Measurements from ENCODE around the gene YBX3. TPM values are rescaled to one million over a fixed set of nuclear protein-coding genes. Genes with fewer than 3 reads are reported as not detected.

YBX3 gene
- total and polyA plus RNA-seq, 2 donors (not counting 1 experiment from before 2014, with no cell fraction given) = 60.8 to 191 TPM

DNA sequence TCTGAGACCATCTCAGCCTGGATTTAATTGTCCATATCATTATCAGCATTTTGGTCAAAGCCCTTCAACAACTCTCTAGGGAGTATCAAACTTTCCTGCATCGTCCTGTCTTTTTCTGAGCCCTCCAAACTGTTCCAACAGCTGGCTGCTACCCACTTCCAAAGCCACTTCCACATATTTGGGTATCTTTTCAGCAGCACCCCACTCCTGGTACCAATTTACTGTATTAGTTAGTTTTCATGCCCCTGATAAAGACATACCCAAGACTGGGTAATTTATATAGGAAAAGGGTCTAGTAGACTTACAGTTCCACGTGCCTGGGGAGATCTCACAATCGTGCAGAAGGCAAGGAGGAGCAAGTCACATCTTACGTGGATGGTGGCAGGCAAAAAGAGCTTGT is 33.1 kb upstream of the YBX3 start:
- Histone ChIP-seq H3K27ac (ENCODE audit: low read length in 2 of 2) (no peak overlapping the region), H3K27me3 (replicated peaks in 1 of 4; ENCODE audit: control extremely low read depth in 1 of 4, control insufficient read depth in 3 of 4, insufficient read depth in 4 of 4, low read length in 3 of 4) (peaks cover 0 to 14% (median 1%) of the 10 kb centered on the region in 4 experiments), H3K4me1 (ENCODE audit: control insufficient read depth in 2 of 2, insufficient read depth in 2 of 2, low read length in 2 of 2) (no peaks in the 10 kb centered on the region), H3K79me2 (ENCODE audit: control insufficient read depth, insufficient read depth, low read length) (no peaks in the 10 kb centered on the region), H2AFZ (ENCODE audit: insufficient read depth, low read depth, low read length, poor library complexity, severe bottlenecking) (no peak overlapping the region), H3K9me3 (ENCODE audit: control extremely low read depth in 1 of 3, control insufficient read depth in 2 of 3, insufficient read depth in 1 of 3, low read length in 2 of 3) (peaks cover 0 to 15% (median 13%) of the 10 kb centered on the region in 3 donors), H3K4me3 (ENCODE audit: control extremely low read depth in 1 of 5, extremely low read depth in 1 of 5, insufficient read depth in 1 of 5, low read depth in 2 of 5, low read length in 4 of 5) (no peak overlapping the region), H3K4me2 (replicated peaks; ENCODE audit: low read depth, low read length, poor library complexity, severe bottlenecking) (no peak overlapping the region), H4K20me1 (ENCODE audit: control insufficient read depth, insufficient read depth, low read length, poor library complexity, severe bottlenecking) (no peaks in the 10 kb centered on the region), H3K36me3 (replicated peaks in 1 of 2; ENCODE audit: control extremely low read depth in 1 of 2, control insufficient read depth in 1 of 2, extremely low read depth in 1 of 2, insufficient read depth in 2 of 2, low read length in 1 of 2) (no peaks in the 10 kb centered on the region), H3K9ac (ENCODE audit: low read length) (no peak overlapping the region)
- 82% methylated on average over 3 of the region's 4 CpGs for WGBS (ENCODE audit: insufficient coverage)
- DNase-seq = no peak
- intact Hi-C loops (cut with micrococcal nuclease) = no loop called here
- POLR2A ChIA-PET = no interaction called here
- no peak for TF ChIP-seq EZH2 (IDR thresholded peaks at IDR 0.05; ENCODE audit: borderline replicate concordance, insufficient read depth, low read depth, low read length, poor library complexity, severe bottlenecking)
- TF ChIP-seq, protein P1, sequence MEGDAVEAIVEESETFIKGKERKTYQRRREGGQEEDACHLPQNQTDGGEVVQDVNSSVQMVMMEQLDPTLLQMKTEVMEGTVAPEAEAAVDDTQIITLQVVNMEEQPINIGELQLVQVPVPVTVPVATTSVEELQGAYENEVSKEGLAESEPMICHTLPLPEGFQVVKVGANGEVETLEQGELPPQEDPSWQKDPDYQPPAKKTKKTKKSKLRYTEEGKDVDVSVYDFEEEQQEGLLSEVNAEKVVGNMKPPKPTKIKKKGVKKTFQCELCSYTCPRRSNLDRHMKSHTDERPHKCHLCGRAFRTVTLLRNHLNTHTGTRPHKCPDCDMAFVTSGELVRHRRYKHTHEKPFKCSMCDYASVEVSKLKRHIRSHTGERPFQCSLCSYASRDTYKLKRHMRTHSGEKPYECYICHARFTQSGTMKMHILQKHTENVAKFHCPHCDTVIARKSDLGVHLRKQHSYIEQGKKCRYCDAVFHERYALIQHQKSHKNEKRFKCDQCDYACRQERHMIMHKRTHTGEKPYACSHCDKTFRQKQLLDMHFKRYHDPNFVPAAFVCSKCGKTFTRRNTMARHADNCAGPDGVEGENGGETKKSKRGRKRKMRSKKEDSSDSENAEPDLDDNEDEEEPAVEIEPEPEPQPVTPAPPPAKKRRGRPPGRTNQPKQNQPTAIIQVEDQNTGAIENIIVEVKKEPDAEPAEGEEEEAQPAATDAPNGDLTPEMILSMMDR (IDR thresholded peaks at IDR 0.05) = no peak
- peaks cover 11% of the 10 kb centered on the region for H3K9me3 Mint-ChIP-seq (ENCODE audit: insufficient read depth)
- no peak overlapping the region for H3K4me3 Mint-ChIP-seq
- no peak overlapping the region for H3K27ac Mint-ChIP-seq
- no peaks in the 10 kb centered on the region for H3K4me1 Mint-ChIP-seq
- CTCF ChIA-PET = no interaction called here
- H3K27me3 Mint-ChIP-seq = peaks cover 34% of the 10 kb centered on the region
- no peak for ATAC-seq (ENCODE audit: low read depth)

DNA sequence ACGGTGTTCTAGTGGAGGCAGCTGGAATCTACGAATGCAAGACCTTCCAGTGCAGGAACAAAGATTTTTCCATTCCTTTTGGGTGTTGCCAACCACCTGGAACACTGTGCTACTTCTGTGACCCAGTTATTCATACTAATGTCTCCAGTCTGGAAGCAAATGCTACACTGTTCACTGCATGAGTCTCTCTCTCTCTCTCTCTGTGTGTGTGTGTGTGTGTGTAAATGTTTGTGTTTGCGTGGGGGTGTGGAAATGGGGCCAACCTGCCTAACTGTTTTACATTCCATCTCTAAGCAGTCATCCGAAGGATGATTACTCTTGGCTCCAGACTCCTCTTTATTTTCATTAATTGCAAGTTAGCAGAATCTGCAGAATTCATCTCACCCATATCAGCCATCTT is 29.9 kb upstream of the YBX3 start:
- no peak for ATAC-seq (ENCODE audit: low read depth)
- Mint-ChIP-seq H3K9me3 (ENCODE audit: insufficient read depth) (peaks cover 11% of the 10 kb centered on the region), H3K4me1 (peaks cover 9% of the 10 kb centered on the region), H3K4me3 (no peak overlapping the region), H3K27ac (no peak overlapping the region), H3K27me3 (peaks cover 42% of the 10 kb centered on the region)
- intact Hi-C loops (cut with micrococcal nuclease) = loop anchor here (5.0 kb wide), 1 partner anchor 141 kb away; the partner anchor contains the start of gene MAGOHB
- no peaks in the 10 kb centered on the region for H3K79me2 ChIP-seq (ENCODE audit: control insufficient read depth, insufficient read depth, low read length)
- H3K4me3 ChIP-seq (ENCODE audit: control extremely low read depth in 1 of 5, extremely low read depth in 1 of 5, insufficient read depth in 1 of 5, low read depth in 2 of 5, low read length in 4 of 5) = no peak overlapping the region
- ChIA-PET CTCF (no interaction called here), POLR2A (no interaction called here)
- H3K27me3 ChIP-seq (replicated peaks in 1 of 4; ENCODE audit: control extremely low read depth in 1 of 4, control insufficient read depth in 3 of 4, insufficient read depth in 4 of 4, low read length in 3 of 4) = peaks cover 0 to 14% (median 2%) of the 10 kb centered on the region in 4 experiments
- peaks cover 5 to 9% of the 10 kb centered on the region in 2 donors for H3K4me1 ChIP-seq (ENCODE audit: control insufficient read depth in 2 of 2, insufficient read depth in 2 of 2, low read length in 2 of 2)
- no peak overlapping the region for H3K27ac ChIP-seq (ENCODE audit: low read length in 2 of 2)
- no peaks in the 10 kb centered on the region for H3K36me3 ChIP-seq (replicated peaks in 1 of 2; ENCODE audit: control extremely low read depth in 1 of 2, control insufficient read depth in 1 of 2, extremely low read depth in 1 of 2, insufficient read depth in 2 of 2, low read length in 1 of 2)
- H2AFZ ChIP-seq (ENCODE audit: insufficient read depth, low read depth, low read length, poor library complexity, severe bottlenecking) = no peak overlapping the region
- WGBS (ENCODE audit: insufficient coverage) = 52% methylated on average over 2 of the region's 4 CpGs
- TF ChIP-seq, protein P1 (IDR thresholded peaks at IDR 0.05) = no peak
- TF ChIP-seq EZH2 (IDR thresholded peaks at IDR 0.05; ENCODE audit: borderline replicate concordance, insufficient read depth, low read depth, low read length, poor library complexity, severe bottlenecking) = no peak
- no peak overlapping the region for H3K4me2 ChIP-seq (replicated peaks; ENCODE audit: low read depth, low read length, poor library complexity, severe bottlenecking)
- H3K9ac ChIP-seq (ENCODE audit: low read length) = no peak overlapping the region
- H3K9me3 ChIP-seq (ENCODE audit: control extremely low read depth in 1 of 3, control insufficient read depth in 2 of 3, insufficient read depth in 1 of 3, low read length in 2 of 3) = peaks cover 0 to 15% (median 13%) of the 10 kb centered on the region in 3 donors
- no peaks in the 10 kb centered on the region for H4K20me1 ChIP-seq (ENCODE audit: control insufficient read depth, insufficient read depth, low read length, poor library complexity, severe bottlenecking)
- DNase-seq = no peak
